Body of pancreas (tissue), 4 donors: ENCODE data around the gene SPEM3. TPM values are rescaled to one million over a fixed set of nuclear protein-coding genes. Genes with fewer than 3 reads are reported as not detected.

Experiments
- ATAC-seq: fragments of 150-250 bp; one replicate; pipeline ENCODE4 v1.9.1; 2016
- DNase-seq, 4 donors: peaks; one replicate each; pipeline ENCODE4 v3.0.0-alpha.2; 2019
- H3K27ac ChIP-seq, 4 donors: fragments of 200-600 bp; sonication (generic); 1 replicate in 3 of 4; 2 replicates in 1 of 4; pipeline versions ENCODE4 v1.5.1 to v1.6.1; 2016 to 2019; ENCODE audit warnings: mild to moderate bottlenecking in 1 of 4, mixed read lengths in 1 of 4, moderate library complexity in 1 of 4
- H3K27me3 ChIP-seq, 2 donors: fragments of 200-600 bp; sonication (generic); one replicate each; pipeline ENCODE4 v1.6.0; 2016; ENCODE audit warnings: mild to moderate bottlenecking in 1 of 2
- H3K36me3 ChIP-seq, 2 donors: fragments of 200-600 bp; sonication (generic); replicated peaks in 1 of 2; 2 replicates each; pipeline ENCODE4 v1.5.1; 2016; ENCODE audit warnings: low read depth in 2 of 2; ENCODE audit not compliant: insufficient read depth in 1 of 2
- H3K4me1 ChIP-seq: fragments of 200-600 bp; sonication (generic); one replicate; pipeline ENCODE4 v1.6.0; 2016
- H3K4me3 ChIP-seq, 2 donors: fragments of 200-600 bp; sonication (generic); 1 replicate in 1 of 2; 2 replicates in 1 of 2; pipeline ENCODE4 v1.5.1; 2016 to 2019
- H3K9me3 ChIP-seq, 3 donors: fragments of 200-600 bp; sonication (generic); 1 replicate in 2 of 3; 2 replicates in 1 of 3; pipeline ENCODE4 v1.5.1; 2016
- POLR2A ChIP-seq, 3 donors: fragments of 450-650 bp; IDR thresholded peaks; one replicate each; pipeline ENCODE4 v1.6.1; 2016; ENCODE audit warnings: antibody characterized with exemption in 3 of 3, mild to moderate bottlenecking in 2 of 3
- WGBS, 2 donors: methylation state at CpG; one replicate each; pipeline ENCODE4 v1.1.5; 2017; 5-methylcytosine and 5-hydroxymethylcytosine counted together
- intact Hi-C: fragments of 100-400 bp; cut with DNase I; formaldehyde crosslinking; loops from one replicate; pipeline ENCODE4 v1.15.1; 2023
- total RNA-seq, 2 donors: library from RNA; depleted of rRNA; stranded (reverse); fragments of >200 nt; gene quantifications; one replicate each; pipeline ENCODE4 v1.1.0, GENCODE V29; 2016
- TF ChIP-seq, protein P1 (sequence below), 7 experiments: fragments of 450-650 bp in 4 of 7; fragments of 200-600 bp in 3 of 7; sonication (generic) in 3 of 7; IDR thresholded peaks; one replicate each; pipeline ENCODE4 v1.5.1; 2016 to 2019; ENCODE audit warnings: antibody characterized with exemption in 7 of 7

SPEM3 gene
- total RNA-seq, 2 donors from 2014 or later = not detected

DNA sequence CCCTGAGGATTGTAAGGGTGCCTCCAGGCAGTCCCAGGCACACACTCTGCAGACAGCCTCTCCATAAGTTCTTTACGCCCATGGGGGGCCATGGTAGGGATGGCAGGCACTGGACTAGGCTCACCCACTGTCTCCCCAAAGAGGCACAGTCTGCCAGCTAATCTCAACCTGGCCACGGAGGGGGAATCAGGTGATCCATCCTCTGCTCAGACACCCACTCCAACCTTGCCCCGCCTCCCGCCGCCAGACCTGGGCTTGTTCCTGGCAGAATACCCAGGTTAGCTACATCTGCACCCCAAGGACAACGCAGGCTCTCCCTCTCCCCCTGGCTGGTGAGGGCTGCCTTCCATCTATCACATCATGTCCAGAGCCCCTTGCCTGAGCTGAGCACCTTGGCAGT is 19.8 kb upstream of the SPEM3 start:
- no peak for TF ChIP-seq POLR2A (IDR thresholded peaks at IDR 0.05)
- TF ChIP-seq, protein P1, sequence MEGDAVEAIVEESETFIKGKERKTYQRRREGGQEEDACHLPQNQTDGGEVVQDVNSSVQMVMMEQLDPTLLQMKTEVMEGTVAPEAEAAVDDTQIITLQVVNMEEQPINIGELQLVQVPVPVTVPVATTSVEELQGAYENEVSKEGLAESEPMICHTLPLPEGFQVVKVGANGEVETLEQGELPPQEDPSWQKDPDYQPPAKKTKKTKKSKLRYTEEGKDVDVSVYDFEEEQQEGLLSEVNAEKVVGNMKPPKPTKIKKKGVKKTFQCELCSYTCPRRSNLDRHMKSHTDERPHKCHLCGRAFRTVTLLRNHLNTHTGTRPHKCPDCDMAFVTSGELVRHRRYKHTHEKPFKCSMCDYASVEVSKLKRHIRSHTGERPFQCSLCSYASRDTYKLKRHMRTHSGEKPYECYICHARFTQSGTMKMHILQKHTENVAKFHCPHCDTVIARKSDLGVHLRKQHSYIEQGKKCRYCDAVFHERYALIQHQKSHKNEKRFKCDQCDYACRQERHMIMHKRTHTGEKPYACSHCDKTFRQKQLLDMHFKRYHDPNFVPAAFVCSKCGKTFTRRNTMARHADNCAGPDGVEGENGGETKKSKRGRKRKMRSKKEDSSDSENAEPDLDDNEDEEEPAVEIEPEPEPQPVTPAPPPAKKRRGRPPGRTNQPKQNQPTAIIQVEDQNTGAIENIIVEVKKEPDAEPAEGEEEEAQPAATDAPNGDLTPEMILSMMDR (IDR thresholded peaks at IDR 0.05) = no peak
- ATAC-seq = no peak
- Histone ChIP-seq H3K4me3 (no peak overlapping the region), H3K4me1 (peaks cover 13% of the 10 kb centered on the region), H3K27ac (no peak overlapping the region), H3K9me3 (no peaks in the 10 kb centered on the region), H3K36me3 (no peaks in the 10 kb centered on the region), H3K27me3 (no peaks in the 10 kb centered on the region)
- DNase-seq = no peak
- intact Hi-C loops = no loop called here
- 79% methylated on average over 6 of the region's 6 CpGs; no CpG with 5 or more reads in 1 of the 2 donors for WGBS, 2 donors

DNA sequence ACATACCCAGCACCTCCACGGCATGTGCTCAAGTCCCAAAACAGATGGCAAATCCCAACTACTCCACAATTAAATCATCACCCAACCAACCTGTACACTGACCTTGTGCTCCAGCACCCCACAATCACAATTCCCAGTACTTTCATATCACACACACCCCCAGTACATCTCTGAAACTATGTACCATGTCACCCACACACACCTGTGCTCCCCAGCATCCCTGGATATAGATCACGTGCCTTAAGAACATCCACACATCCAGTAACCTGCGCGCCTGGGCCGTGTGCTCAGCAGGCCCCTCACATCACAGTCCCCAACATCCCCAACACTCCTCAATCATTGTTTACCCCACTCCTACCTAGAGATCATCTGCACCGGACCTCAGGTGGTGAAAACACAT is 18.9 kb upstream of the SPEM3 start:
- H3K36me3 ChIP-seq = no peaks in the 10 kb centered on the region
- ATAC-seq (no peak), DNase-seq (no peak)
- H3K4me3 ChIP-seq = no peak overlapping the region
- 79 to 86% methylated on average over 6 of the region's 6 CpGs for WGBS, 2 donors
- intact Hi-C loops = no loop called here
- no peak overlapping the region for H3K27ac ChIP-seq
- no peaks in the 10 kb centered on the region for H3K9me3 ChIP-seq
- no peaks in the 10 kb centered on the region for H3K27me3 ChIP-seq
- no peak for TF ChIP-seq POLR2A (IDR thresholded peaks at IDR 0.05)
- TF ChIP-seq, protein P1 (IDR thresholded peaks at IDR 0.05) = no peak
- H3K4me1 ChIP-seq = peaks cover 9% of the 10 kb centered on the region

DNA sequence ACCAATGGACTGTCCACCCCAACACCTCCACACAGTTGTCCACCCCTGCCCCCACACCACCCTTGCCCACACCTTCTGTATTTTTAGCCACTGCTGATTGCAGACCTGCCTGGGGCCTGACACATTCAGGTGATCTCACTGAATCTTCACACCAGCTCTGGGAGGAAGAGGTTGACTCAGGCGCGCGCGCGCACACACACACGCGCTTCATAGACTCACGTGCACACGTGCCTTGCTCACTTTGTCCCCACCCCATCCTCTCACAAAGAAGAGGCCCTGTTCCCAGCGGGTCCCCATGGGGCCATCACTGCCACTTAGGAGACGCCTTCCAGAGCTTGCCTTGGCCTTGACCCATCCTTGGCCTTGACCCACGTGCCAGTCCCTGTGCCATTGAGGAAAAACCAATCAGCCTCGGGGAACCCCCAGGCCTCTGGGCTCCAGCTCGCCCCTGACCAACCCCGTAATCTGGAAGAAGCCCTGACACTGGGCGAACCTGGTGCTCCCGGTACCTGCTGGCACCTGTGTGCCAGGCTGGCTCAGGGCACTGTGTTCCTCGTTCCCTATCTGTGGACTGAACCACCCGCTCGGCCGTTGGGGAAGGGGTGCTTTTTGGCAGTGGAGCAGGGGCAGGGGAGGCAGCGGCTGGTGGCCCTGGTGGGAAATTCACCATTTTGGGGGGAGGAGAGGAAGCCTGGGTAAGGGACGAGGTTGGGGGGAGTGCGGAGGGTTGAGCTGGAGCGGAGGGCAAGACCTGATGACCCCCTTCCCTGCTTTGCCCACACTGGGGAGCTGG is 17.8 kb upstream of the SPEM3 start:
- Histone ChIP-seq H3K27me3 (no peaks in the 10 kb centered on the region), H3K4me1 (no peaks in the 10 kb centered on the region), H3K27ac (no peak overlapping the region), H3K9me3 (no peaks in the 10 kb centered on the region), H3K4me3 (no peak overlapping the region), H3K36me3 (no peaks in the 10 kb centered on the region)
- intact Hi-C loops = no loop called here
- DNase-seq = no peak
- WGBS, 2 donors = 79 to 81% methylated on average over 17 to 25 of the region's 25 CpGs
- ATAC-seq = no peak
- TF ChIP-seq POLR2A (IDR thresholded peaks at IDR 0.05) = no peak
- TF ChIP-seq, protein P1 (IDR thresholded peaks at IDR 0.05) = no peak

DNA sequence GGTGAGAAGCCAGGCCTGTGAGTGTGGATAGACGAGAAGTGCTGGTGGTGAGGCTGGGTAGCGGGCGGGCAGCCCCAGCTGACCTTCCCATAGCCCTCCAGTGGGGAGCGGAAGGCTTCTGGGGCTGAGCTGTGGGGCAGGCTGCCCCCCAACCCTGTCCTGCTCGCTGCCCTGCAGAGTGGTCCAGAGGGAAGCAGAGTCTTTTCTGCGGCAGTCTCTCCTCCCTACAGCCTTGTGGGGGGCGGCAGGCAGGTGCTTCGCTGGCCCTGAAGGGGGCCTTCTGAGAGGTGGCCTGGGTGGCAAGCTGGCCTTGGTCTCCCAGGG is 17.3 kb upstream of the SPEM3 start:
- 79 to 90% methylated on average over 7 of the region's 8 CpGs for WGBS, 2 donors
- TF ChIP-seq, protein P1 (IDR thresholded peaks at IDR 0.05) = no peak
- TF ChIP-seq POLR2A (IDR thresholded peaks at IDR 0.05) = no peak
- ATAC-seq (no peak), DNase-seq (no peak)
- Histone ChIP-seq H3K27me3 (no peaks in the 10 kb centered on the region), H3K9me3 (no peaks in the 10 kb centered on the region), H3K4me3 (no peak overlapping the region), H3K27ac (no peak overlapping the region), H3K4me1 (no peaks in the 10 kb centered on the region), H3K36me3 (no peaks in the 10 kb centered on the region)
- intact Hi-C loops = no loop called here
